Measurements from ENCODE around the gene PTPRJ. TPM values are rescaled to one million over a fixed set of nuclear protein-coding genes. Genes with fewer than 3 reads are reported as not detected.
A peak's percentile ranks its signal among the peaks of the same experiment; 100 is the strongest.

The PTPRJ gene
- total RNA-seq, 2 donors from 2014 or later, result 60.7 to 83.3 TPM

DNA sequence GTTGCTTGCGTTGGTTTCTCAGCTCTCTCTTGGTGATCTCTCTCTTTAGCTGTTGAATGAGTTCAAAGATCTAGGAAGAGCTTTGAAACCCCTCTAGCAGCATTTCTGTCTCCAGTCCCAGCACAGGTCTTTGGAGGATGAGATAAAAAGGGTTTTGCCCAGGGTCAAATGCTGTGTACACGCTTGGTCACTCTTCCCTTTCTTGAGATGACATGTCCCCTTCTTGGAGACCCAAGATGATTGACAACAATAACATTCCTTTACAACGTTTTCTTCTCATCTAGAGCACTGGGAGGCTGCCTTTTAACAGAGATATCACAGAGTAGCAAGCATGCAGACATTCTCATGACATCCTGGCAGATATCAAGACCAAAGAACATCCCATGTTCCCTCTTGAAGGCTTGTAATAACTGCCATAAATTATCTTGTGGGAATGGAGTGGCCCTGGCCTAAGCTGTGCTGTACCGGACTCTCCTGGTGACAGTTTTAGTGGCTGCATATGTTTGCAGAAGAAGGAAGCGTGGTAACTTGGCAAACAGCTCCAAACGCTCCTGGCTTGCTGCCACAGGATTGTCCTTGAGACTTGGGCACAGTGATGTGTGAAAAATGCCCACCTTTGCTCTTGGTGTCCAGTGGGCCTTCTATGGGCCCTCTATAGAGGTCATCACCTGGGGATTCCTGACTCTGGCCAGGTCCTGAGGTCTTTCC, 107.8 kb downstream of the PTPRJ start:
- H3K36me3 Mint-ChIP-seq, result no peaks in the 10 kb centered on the region
- no peak overlapping the region for H3K4me3 Mint-ChIP-seq
- DNase-seq (ENCODE audit: low spot score) (no peak), ATAC-seq (no peak)
- H3K27ac Mint-ChIP-seq, result no peak overlapping the region
- no peaks in the 10 kb centered on the region for H3K27me3 Mint-ChIP-seq
- H3K4me1 Mint-ChIP-seq (ENCODE audit: low read depth in 2 of 2), result peaks cover 54 to 56% of the 10 kb centered on the region in 2 donors
- H3K9me3 Mint-ChIP-seq, result no peaks in the 10 kb centered on the region

DNA sequence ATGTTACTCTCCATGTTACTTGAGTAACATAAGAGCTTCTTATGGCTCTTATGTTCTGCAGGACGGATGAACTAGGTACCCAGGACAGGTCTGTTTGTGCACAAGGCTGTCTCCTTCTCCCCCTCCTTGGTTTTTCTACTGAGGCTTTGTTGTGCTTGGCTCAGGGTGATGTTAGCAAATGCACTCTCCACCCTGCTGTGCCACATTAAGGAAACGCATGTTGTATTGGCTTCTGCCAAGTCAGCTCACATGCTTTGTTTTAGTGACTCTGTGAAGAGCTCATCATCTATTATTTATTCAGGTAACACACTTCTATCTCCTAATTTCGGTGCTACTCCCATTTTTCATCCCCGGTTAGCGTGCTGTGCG, 108.3 kb downstream of the PTPRJ start:
- peaks cover 51 to 57% of the 10 kb centered on the region in 2 donors for H3K4me1 Mint-ChIP-seq (ENCODE audit: low read depth in 2 of 2)
- no peaks in the 10 kb centered on the region for H3K36me3 Mint-ChIP-seq
- DNase-seq (ENCODE audit: low spot score), result no peak
- no peak overlapping the region for H3K4me3 Mint-ChIP-seq
- no peak for ATAC-seq
- no peaks in the 10 kb centered on the region for H3K9me3 Mint-ChIP-seq
- H3K27me3 Mint-ChIP-seq, result no peaks in the 10 kb centered on the region
- peak overlapping the region in 1 of 2 donors; percentile 1 for H3K27ac Mint-ChIP-seq

DNA sequence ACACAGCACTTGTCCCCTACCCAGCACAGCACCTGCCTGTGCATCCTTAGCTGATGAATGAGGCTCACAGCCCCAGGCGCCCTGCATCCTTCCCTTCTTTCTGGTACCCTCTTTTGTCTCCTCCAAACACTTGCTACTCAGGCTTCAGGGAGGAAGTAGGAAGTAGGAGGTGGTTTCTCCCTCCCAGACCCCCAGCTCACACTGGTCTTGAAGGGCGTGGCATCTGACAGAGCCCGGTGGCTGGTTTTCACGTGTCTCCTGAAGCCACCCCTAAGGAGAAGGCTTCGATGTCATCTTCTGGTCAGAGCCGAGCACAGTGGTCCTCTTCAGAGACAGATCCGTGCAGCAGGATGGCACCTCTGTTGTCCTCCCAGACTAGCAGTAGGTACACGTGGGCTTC, 109.8 kb downstream of the PTPRJ start:
- H3K27ac Mint-ChIP-seq, result peak overlapping the region in 1 of 2 donors; percentile 1
- H3K27me3 Mint-ChIP-seq, result no peaks in the 10 kb centered on the region
- H3K4me3 Mint-ChIP-seq, result no peak overlapping the region
- DNase-seq (ENCODE audit: low spot score) (no peak), ATAC-seq (peak in 1 of 2 donors; percentile 28)
- no peaks in the 10 kb centered on the region for H3K36me3 Mint-ChIP-seq
- H3K4me1 Mint-ChIP-seq (ENCODE audit: low read depth in 2 of 2), result peaks cover 56 to 68% of the 10 kb centered on the region in 2 donors
- no peaks in the 10 kb centered on the region for H3K9me3 Mint-ChIP-seq

DNA sequence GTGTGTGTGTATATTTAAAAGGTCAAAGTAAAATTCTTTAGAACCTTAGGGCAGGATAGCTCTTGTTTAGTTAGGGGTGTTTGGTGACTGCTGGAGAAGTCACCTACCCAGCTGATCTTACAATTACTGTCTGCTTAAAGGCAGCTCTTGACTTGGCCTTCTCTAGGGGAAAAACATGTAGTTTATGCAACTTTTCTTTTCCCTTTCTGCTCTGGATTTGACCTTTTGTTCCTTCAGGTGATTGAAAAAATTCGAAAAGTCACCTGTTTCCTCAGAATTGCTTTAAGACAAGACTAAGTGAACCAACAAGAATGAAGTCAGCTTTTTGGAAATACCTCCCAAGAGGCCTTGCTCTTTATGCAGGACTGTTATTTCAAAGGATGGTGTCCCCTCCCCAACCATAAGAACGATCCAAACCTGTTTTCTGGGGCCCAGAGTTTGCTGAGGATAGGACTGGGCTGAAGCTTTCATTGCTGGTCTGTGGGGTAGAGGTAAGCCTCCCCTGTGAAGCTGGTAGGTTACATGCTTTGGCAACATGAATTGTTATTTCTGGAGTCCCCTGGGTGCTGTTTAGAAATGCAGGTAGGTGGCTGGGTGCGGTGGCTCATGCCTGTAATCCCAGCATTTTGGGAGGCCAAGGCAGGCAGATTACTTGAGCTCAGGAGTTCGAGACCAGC, 111.2 kb downstream of the PTPRJ start:
- no peaks in the 10 kb centered on the region for H3K27me3 Mint-ChIP-seq
- ATAC-seq (no peak), DNase-seq (ENCODE audit: low spot score) (no peak)
- peak overlapping the region in 1 of 2 donors; percentile 13 for H3K27ac Mint-ChIP-seq
- H3K4me3 Mint-ChIP-seq, result no peak overlapping the region
- peaks cover 61 to 75% of the 10 kb centered on the region in 2 donors for H3K4me1 Mint-ChIP-seq (ENCODE audit: low read depth in 2 of 2)
- H3K9me3 Mint-ChIP-seq, result no peaks in the 10 kb centered on the region
- H3K36me3 Mint-ChIP-seq, result no peaks in the 10 kb centered on the region

DNA sequence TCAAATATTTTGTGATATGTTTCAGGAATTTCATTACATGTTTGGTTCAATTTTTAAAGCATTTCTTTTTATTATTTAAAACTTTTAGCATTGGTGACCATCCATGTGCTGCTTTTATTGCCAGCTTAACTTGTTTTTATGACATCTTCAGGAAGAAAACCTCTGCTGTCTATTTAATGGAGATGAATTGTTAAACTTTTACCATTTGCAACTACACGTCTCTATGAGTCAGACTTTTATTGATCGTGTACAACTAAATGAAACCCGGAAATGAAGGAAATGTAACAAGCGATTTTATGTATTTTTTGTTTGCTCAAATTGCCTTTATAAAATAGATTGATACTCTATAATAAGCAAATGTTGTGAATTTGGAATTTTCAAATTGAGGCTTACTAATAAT, 113.0 kb downstream of the PTPRJ start:
- Mint-ChIP-seq H3K4me1 (ENCODE audit: low read depth in 2 of 2) (peaks cover 59 to 72% of the 10 kb centered on the region in 2 donors), H3K9me3 (no peaks in the 10 kb centered on the region), H3K27me3 (no peaks in the 10 kb centered on the region), H3K27ac (peak overlapping the region; percentile 46 to 55), H3K4me3 (peak overlapping the region; percentile 57), H3K36me3 (no peaks in the 10 kb centered on the region)
- no peak for ATAC-seq
- no peak for DNase-seq (ENCODE audit: low spot score)

DNA sequence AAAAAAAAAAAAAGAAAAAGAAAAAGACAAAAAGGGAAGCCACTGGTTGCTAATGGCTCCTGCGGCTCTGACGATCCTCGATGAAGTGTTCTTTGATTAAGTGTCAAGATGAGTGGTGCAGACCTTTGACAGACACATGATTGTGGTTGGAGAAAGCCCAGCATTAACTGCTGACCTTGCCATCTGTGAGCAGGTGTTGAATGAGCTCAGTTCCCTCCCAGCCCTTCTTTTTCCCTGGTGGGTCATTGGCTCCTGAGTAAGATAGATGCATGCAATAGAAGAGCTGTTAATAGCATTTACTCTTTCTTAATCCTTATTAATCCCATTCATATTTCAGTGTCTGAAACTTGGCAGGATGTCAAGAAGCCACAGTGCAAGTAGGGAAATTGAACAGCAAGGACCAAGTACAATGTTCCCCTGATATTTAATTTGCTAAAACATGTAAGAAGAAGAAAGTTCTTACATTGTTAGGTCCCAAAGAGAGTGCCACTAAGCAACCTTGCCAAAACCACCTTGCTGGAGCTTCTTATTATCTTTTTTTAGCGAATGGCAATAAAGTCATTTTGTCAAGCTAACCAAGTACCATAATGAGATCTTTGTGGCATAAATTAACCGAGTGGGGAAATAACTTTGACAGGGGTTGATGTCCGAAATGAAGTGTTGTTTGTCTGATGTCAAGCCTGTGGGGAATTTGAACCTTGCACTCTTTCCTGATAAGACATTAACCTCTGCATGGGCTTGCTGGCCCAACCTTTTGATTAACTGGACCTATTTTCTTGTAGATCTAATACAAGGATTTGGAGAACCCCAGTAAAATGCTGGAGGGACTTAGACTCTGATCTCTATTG, 113.7 kb downstream of the PTPRJ start:
- Mint-ChIP-seq H3K27me3 (no peaks in the 10 kb centered on the region), H3K4me3 (peak overlapping the region; percentile 57), H3K27ac (peak overlapping the region; percentile 46 to 55), H3K4me1 (ENCODE audit: low read depth in 2 of 2) (peaks cover 57 to 67% of the 10 kb centered on the region in 2 donors), H3K36me3 (no peaks in the 10 kb centered on the region), H3K9me3 (no peaks in the 10 kb centered on the region)
- peak in 1 of 2 donors; percentile 56 for ATAC-seq
- no peak for DNase-seq (ENCODE audit: low spot score)

DNA sequence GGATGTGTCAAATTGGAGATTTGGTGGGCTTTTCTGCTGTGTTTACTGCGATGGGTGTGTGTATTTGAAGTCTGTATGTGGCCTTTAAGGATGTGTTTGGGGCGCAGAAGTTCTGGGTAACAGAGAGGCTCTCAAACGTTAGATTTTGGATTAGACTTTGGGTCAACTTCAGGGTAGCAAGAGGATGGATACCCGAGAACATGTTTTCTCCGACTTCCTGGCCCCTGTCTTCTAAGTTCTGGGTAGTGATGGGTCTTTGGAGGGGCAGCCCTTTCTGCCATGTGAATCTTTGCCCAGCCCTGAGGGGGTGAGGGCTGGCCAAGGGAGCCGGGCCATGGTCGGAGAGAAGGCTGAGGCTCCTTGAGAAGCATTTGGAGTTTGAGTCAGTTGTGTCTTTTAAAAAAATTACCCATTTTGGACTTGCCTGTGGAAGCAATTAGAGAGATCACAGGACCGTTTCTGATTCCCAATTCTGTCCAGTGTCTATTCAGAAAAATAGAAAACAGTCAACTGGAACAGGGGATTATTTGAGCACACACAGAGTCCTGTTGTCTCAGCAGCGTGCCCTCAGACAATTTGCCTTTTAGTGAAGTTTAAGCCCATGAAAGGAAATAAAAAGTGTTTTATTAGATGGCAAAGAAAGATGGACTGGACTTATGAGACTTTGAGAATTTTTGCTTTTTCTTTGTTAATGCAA, 114.4 kb downstream of the PTPRJ start:
- H3K27me3 Mint-ChIP-seq, result no peaks in the 10 kb centered on the region
- no peak for DNase-seq (ENCODE audit: low spot score)
- peak overlapping the region; percentile 57 for H3K4me3 Mint-ChIP-seq
- no peaks in the 10 kb centered on the region for H3K9me3 Mint-ChIP-seq
- H3K36me3 Mint-ChIP-seq, result no peaks in the 10 kb centered on the region
- H3K27ac Mint-ChIP-seq, result peak overlapping the region; percentile 46 to 55
- peaks cover 61 to 67% of the 10 kb centered on the region in 2 donors for H3K4me1 Mint-ChIP-seq (ENCODE audit: low read depth in 2 of 2)
- ATAC-seq, result no peak

DNA sequence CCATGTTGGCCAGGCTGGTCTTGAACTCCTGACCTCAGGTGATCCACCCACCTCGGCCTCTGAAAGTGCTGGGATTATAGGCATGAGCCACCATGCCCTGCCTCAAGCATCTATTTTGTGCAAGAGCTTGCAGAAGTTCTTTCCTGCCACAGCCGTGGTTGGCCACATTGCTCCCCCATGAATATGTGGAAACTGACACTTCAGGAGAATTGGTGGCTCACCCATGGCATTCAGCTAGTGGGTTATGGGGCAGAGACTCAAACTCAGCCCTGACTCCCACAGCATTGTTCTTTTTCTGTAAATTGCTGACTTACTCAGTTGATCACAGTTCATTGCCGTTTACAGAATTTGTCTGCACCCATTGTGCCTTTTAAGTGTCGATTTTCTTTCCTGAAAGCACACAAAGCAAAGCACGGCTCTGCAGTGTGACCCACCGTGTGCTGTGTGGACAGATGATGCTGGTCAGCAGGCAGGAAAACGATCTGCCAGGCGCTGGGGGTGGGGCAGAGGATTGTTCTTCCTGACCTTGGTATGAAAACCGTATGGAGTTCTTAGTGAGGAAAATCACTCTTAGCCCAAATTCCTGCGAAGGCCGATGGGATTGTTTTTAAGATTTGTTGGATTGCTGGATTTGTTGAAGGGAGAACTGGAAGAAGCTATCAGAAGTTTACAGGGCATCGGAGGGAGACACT, 115.6 kb downstream of the PTPRJ start:
- Mint-ChIP-seq H3K27ac (peak overlapping the region in 1 of 2 donors; percentile 43), H3K4me3 (no peak overlapping the region)
- no peak for ATAC-seq

DNA sequence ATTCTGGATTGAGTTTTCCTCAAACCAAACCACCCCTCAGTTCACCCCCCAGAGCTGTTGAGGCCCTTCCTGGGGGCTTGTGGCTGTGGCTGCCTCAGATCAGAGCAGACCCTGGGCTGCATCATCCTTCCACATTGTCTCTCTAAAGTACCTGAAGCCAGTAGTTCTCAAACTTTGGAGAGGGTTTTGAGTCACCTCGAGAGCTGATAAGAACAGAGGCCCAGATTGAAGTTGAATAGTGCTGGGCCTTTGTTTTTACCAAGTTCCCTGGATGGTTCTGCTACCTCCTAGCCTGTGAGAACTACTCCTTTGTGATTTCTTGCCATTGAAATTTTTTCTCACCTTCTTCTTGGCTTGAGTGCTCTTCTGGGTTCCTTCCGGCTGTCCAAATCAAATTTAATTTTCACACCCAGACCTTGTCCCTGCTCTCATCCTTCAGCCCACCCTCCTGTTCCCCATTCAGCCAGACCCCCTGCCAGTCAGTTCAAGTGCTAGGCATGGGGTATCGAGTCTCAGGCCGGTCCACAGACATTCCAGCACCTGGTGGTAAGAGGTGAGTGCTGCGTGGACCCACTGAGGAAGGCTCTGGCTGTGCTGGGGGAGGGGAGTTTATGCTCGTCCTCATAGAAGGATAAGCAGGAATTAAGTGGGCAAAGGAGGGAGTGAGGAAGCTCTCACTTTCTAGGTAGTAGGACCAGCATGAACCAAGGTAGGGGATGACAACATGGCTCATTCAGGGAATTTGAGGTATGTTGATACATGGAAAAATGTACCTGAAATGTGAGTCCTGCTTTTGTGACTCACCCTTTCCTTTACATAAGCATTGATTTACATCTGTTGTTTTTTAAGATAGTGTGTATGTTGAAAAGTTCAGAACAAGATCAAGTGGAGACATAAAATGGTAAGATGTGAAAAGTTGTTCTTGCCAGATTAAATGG, 116.5 kb downstream of the PTPRJ start:
- H3K9me3 Mint-ChIP-seq, result no peaks in the 10 kb centered on the region
- no peaks in the 10 kb centered on the region for H3K27me3 Mint-ChIP-seq
- peak overlapping the region in 1 of 2 donors; percentile 83 for H3K27ac Mint-ChIP-seq
- no peak overlapping the region for H3K4me3 Mint-ChIP-seq
- no peaks in the 10 kb centered on the region for H3K36me3 Mint-ChIP-seq
- H3K4me1 Mint-ChIP-seq (ENCODE audit: low read depth in 2 of 2), result peaks cover 47 to 57% of the 10 kb centered on the region in 2 donors
- no peak for ATAC-seq
- DNase-seq (ENCODE audit: low spot score), result no peak

More for the DNA sequence above, 115.6 kb downstream of the PTPRJ start:
- no peaks in the 10 kb centered on the region for H3K36me3 Mint-ChIP-seq
- H3K4me1 Mint-ChIP-seq (ENCODE audit: low read depth in 2 of 2), result peaks cover 50 to 59% of the 10 kb centered on the region in 2 donors
- no peak for DNase-seq (ENCODE audit: low spot score)
- H3K27me3 Mint-ChIP-seq, result no peaks in the 10 kb centered on the region
- H3K9me3 Mint-ChIP-seq, result no peaks in the 10 kb centered on the region

DNA sequence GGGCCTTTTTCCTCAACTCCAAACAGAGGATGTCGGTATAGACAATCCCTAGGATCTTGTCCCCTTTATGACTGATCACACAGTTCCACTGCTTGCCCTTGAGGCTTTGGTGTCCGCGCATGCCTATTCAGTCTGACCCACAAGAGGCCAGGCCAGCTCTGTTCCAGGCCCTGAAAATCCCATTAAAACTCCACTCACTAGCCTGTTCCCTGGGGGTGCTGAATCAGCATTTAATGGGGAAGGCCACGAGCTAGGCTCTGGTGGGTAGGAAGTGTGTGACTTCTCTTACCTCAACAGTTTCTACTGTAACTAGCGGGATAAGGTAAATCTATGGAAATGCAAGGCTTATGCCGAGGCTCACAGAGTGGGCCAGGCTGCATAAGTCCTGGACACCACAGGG, 117.7 kb downstream of the PTPRJ start:
- ATAC-seq, result no peak
- Mint-ChIP-seq H3K4me3 (no peak overlapping the region), H3K9me3 (no peaks in the 10 kb centered on the region), H3K27me3 (no peaks in the 10 kb centered on the region), H3K36me3 (no peaks in the 10 kb centered on the region), H3K27ac (no peak overlapping the region), H3K4me1 (ENCODE audit: low read depth in 2 of 2) (peaks cover 48 to 56% of the 10 kb centered on the region in 2 donors)
- DNase-seq (ENCODE audit: low spot score), result no peak

DNA sequence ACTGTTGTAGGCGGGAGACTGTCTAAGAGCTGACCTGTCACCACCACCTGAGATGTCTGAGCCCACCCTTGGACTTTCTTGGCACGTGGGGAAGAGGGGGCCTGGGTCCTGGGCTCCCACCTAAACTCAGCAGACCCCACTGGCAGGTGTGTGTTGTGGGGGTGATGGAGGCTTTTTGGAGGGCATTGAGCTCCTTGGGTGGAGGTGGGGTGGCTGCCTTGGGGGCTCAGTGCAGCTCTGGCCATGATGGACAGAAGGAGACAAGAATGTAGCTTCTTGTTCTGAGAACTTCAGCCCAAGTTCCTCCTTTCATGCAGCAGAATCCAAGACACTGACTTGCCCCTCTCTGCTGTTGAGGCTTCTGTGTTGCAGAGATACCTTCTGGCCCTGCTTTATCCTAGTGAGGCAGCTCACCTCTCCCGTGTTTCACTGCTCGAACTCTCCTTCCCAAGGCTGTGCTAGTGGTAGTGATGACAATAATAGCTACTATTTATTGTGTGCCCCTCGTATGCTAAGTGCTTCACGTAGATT, 119.6 kb downstream of the PTPRJ start:
- ATAC-seq (no peak), DNase-seq (ENCODE audit: low spot score) (no peak)
- Mint-ChIP-seq H3K36me3 (no peaks in the 10 kb centered on the region), H3K9me3 (no peaks in the 10 kb centered on the region), H3K27me3 (no peaks in the 10 kb centered on the region), H3K4me3 (no peak overlapping the region), H3K27ac (peak overlapping the region in 1 of 2 donors; percentile 1), H3K4me1 (ENCODE audit: low read depth in 2 of 2) (peaks cover 39 to 45% of the 10 kb centered on the region in 2 donors)
